Measurements from ENCODE around the gene COQ10A. TPM values are rescaled to one million over a fixed set of nuclear protein-coding genes. Genes with fewer than 3 reads are reported as not detected.

The COQ10A gene
- total RNA-seq, 1 experiment from 2014 or later, result 24.4 TPM

DNA sequence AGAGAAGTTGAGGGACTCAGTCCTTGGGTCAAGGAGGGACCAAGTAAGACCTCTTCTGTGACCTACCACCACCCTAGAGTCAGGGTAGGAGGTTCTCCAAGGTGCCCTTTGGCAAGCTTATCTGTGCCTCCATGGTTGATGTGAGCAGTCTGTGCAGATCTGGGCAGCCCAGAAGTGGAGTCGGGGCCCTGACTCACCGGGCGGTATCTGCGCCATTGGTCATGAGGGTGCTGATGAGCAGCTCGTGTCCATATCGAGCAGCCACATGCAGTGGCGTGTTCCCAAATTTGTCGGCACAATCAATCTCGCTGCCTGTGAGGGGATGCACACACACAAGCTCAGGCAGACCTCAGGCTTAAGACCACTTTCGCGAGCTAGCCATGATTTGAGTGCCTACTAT is 13.7 kb upstream of the COQ10A start:
- Mint-ChIP-seq H3K9me3 (no peaks in the 10 kb centered on the region), H3K27ac (no peak overlapping the region), H3K27me3 (ENCODE audit: low read depth) (no peaks in the 10 kb centered on the region), H3K4me1 (peaks cover 15% of the 10 kb centered on the region), H3K36me3 (peaks cover 53% of the 10 kb centered on the region), H3K4me3 (no peak overlapping the region)
- CTCF ChIA-PET, result interaction anchor here (0.8 kb wide), 1 partner anchor 47 kb away, joined by 4 read pairs; no protein-coding TSS in a partner anchor
- POLR2A ChIA-PET, result no interaction called here
- no peak for DNase-seq (ENCODE audit: low spot score)
- TF ChIP-seq, protein P1, sequence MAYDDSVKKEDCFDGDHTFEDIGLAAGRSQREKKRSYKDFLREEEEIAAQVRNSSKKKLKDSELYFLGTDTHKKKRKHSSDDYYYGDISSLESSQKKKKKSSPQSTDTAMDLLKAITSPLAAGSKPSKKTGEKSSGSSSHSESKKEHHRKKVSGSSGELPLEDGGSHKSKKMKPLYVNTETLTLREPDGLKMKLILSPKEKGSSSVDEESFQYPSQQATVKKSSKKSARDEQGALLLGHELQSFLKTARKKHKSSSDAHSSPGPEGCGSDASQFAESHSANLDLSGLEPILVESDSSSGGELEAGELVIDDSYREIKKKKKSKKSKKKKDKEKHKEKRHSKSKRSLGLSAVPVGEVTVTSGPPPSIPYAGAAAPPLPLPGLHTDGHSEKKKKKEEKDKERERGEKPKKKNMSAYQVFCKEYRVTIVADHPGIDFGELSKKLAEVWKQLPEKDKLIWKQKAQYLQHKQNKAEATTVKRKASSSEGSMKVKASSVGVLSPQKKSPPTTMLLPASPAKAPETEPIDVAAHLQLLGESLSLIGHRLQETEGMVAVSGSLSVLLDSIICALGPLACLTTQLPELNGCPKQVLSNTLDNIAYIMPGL (CRISPR knock-in tag; IDR thresholded peaks at IDR 0.05), result no peak
- TF ChIP-seq ETV6 (CRISPR knock-in tag; IDR thresholded peaks at IDR 0.05), result no peak
- no peak for TF ChIP-seq GABPB1 (CRISPR knock-in tag; IDR thresholded peaks at IDR 0.05)
- no peak for TF ChIP-seq ATF1 (CRISPR knock-in tag; IDR thresholded peaks at IDR 0.05)
- no peak for TF ChIP-seq ZNF671 (CRISPR knock-in tag; IDR thresholded peaks at IDR 0.05)
- TF ChIP-seq MYBL2 (CRISPR knock-in tag; IDR thresholded peaks at IDR 0.05), result no peak
- TF ChIP-seq, protein P2, sequence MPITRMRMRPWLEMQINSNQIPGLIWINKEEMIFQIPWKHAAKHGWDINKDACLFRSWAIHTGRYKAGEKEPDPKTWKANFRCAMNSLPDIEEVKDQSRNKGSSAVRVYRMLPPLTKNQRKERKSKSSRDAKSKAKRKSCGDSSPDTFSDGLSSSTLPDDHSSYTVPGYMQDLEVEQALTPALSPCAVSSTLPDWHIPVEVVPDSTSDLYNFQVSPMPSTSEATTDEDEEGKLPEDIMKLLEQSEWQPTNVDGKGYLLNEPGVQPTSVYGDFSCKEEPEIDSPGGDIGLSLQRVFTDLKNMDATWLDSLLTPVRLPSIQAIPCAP (CRISPR knock-in tag; IDR thresholded peaks at IDR 0.05), result no peak
- no peak for TF ChIP-seq CREB1 (CRISPR knock-in tag; IDR thresholded peaks at IDR 0.05)
- TF ChIP-seq TP53 (CRISPR knock-in tag; IDR thresholded peaks at IDR 0.05), result no peak
- TF ChIP-seq NR2C2 (CRISPR knock-in tag; IDR thresholded peaks at IDR 0.05), result no peak
- TF ChIP-seq JUN (CRISPR knock-in tag; IDR thresholded peaks at IDR 0.05), result no peak
- TF ChIP-seq, protein P3, sequence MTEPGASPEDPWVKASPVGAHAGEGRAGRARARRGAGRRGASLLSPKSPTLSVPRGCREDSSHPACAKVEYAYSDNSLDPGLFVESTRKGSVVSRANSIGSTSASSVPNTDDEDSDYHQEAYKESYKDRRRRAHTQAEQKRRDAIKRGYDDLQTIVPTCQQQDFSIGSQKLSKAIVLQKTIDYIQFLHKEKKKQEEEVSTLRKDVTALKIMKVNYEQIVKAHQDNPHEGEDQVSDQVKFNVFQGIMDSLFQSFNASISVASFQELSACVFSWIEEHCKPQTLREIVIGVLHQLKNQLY (CRISPR knock-in tag; IDR thresholded peaks at IDR 0.05), result no peak
- no peak for TF ChIP-seq MXD4 (CRISPR knock-in tag; IDR thresholded peaks at IDR 0.05; ENCODE audit: borderline replicate concordance)
- TF ChIP-seq OVOL2 (CRISPR knock-in tag; IDR thresholded peaks at IDR 0.05; ENCODE audit: borderline replicate concordance), result no peak
- no peak for ATAC-seq

DNA sequence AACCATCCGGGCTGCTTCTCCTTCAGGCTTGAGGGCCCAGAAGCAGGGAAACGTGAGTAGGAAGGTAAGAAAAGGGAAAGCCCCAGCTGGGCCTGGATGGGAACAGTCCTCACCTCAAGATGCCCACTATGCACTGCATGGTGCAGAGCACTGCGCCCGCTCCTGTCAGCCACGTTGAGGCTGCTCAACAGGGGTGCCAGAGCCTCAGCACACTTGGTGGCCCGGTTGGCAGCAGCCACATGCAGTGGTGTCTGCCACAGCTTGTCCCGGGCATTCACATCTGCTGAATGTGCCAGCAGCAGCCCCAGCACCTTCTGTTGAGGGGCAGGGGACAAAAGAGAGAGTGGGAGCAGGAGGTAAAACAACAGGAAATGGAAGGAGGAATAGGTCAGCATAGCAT is 11.1 kb upstream of the COQ10A start:
- ChIA-PET POLR2A (interaction anchor here (2.9 kb wide), 1 partner anchor 34 kb away, joined by 16 read pairs; the partner anchor contains the start of gene RNF41), CTCF (interaction anchor here (0.6 to 4.9 kb wide), 8 partner anchors 19 to 248 kb away, joined by 3 to 38 read pairs (median 4); partner anchors contain the start of genes ESYT1, SLC39A5 and SMARCC2)
- Mint-ChIP-seq H3K4me3 (no peak overlapping the region), H3K36me3 (peaks cover 48% of the 10 kb centered on the region), H3K4me1 (peaks cover 18% of the 10 kb centered on the region), H3K27ac (no peak overlapping the region), H3K9me3 (no peaks in the 10 kb centered on the region), H3K27me3 (ENCODE audit: low read depth) (no peaks in the 10 kb centered on the region)
- DNase-seq (ENCODE audit: low spot score) (no peak), ATAC-seq (no peak)
- TF ChIP-seq, protein P4, sequence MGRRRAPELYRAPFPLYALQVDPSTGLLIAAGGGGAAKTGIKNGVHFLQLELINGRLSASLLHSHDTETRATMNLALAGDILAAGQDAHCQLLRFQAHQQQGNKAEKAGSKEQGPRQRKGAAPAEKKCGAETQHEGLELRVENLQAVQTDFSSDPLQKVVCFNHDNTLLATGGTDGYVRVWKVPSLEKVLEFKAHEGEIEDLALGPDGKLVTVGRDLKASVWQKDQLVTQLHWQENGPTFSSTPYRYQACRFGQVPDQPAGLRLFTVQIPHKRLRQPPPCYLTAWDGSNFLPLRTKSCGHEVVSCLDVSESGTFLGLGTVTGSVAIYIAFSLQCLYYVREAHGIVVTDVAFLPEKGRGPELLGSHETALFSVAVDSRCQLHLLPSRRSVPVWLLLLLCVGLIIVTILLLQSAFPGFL (CRISPR knock-in tag; IDR thresholded peaks at IDR 0.05; ENCODE audit: borderline replicate concordance), result no peak
- TF ChIP-seq, protein P5, sequence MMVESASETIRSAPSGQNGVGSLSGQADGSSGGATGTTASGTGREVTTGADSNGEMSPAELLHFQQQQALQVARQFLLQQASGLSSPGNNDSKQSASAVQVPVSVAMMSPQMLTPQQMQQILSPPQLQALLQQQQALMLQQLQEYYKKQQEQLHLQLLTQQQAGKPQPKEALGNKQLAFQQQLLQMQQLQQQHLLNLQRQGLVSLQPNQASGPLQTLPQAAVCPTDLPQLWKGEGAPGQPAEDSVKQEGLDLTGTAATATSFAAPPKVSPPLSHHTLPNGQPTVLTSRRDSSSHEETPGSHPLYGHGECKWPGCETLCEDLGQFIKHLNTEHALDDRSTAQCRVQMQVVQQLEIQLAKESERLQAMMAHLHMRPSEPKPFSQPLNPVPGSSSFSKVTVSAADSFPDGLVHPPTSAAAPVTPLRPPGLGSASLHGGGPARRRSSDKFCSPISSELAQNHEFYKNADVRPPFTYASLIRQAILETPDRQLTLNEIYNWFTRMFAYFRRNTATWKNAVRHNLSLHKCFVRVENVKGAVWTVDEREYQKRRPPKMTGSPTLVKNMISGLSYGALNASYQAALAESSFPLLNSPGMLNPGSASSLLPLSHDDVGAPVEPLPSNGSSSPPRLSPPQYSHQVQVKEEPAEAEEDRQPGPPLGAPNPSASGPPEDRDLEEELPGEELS (CRISPR knock-in tag; IDR thresholded peaks at IDR 0.05), result no peak
- TF ChIP-seq, protein P6, sequence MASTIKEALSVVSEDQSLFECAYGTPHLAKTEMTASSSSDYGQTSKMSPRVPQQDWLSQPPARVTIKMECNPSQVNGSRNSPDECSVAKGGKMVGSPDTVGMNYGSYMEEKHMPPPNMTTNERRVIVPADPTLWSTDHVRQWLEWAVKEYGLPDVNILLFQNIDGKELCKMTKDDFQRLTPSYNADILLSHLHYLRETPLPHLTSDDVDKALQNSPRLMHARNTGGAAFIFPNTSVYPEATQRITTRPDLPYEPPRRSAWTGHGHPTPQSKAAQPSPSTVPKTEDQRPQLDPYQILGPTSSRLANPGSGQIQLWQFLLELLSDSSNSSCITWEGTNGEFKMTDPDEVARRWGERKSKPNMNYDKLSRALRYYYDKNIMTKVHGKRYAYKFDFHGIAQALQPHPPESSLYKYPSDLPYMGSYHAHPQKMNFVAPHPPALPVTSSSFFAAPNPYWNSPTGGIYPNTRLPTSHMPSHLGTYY (CRISPR knock-in tag; IDR thresholded peaks at IDR 0.05), result no peak
- TF ChIP-seq, protein P7, sequence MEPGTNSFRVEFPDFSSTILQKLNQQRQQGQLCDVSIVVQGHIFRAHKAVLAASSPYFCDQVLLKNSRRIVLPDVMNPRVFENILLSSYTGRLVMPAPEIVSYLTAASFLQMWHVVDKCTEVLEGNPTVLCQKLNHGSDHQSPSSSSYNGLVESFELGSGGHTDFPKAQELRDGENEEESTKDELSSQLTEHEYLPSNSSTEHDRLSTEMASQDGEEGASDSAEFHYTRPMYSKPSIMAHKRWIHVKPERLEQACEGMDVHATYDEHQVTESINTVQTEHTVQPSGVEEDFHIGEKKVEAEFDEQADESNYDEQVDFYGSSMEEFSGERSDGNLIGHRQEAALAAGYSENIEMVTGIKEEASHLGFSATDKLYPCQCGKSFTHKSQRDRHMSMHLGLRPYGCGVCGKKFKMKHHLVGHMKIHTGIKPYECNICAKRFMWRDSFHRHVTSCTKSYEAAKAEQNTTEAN (CRISPR knock-in tag; IDR thresholded peaks at IDR 0.05), result no peak
- TF ChIP-seq, protein P8, sequence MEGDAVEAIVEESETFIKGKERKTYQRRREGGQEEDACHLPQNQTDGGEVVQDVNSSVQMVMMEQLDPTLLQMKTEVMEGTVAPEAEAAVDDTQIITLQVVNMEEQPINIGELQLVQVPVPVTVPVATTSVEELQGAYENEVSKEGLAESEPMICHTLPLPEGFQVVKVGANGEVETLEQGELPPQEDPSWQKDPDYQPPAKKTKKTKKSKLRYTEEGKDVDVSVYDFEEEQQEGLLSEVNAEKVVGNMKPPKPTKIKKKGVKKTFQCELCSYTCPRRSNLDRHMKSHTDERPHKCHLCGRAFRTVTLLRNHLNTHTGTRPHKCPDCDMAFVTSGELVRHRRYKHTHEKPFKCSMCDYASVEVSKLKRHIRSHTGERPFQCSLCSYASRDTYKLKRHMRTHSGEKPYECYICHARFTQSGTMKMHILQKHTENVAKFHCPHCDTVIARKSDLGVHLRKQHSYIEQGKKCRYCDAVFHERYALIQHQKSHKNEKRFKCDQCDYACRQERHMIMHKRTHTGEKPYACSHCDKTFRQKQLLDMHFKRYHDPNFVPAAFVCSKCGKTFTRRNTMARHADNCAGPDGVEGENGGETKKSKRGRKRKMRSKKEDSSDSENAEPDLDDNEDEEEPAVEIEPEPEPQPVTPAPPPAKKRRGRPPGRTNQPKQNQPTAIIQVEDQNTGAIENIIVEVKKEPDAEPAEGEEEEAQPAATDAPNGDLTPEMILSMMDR (IDR thresholded peaks at IDR 0.05), result no peak
- TF ChIP-seq, protein P9, sequence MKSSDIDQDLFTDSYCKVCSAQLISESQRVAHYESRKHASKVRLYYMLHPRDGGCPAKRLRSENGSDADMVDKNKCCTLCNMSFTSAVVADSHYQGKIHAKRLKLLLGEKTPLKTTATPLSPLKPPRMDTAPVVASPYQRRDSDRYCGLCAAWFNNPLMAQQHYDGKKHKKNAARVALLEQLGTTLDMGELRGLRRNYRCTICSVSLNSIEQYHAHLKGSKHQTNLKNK (CRISPR knock-in tag; IDR thresholded peaks at IDR 0.05), result no peak
- TF ChIP-seq NFE2L1 (CRISPR knock-in tag; IDR thresholded peaks at IDR 0.05), result no peak
- TF ChIP-seq, protein P10, sequence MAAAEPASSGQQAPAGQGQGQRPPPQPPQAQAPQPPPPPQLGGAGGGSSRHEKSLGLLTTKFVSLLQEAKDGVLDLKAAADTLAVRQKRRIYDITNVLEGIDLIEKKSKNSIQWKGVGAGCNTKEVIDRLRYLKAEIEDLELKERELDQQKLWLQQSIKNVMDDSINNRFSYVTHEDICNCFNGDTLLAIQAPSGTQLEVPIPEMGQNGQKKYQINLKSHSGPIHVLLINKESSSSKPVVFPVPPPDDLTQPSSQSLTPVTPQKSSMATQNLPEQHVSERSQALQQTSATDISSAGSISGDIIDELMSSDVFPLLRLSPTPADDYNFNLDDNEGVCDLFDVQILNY (CRISPR knock-in tag; IDR thresholded peaks at IDR 0.05), result no peak
- no peak for TF ChIP-seq ESRRA (CRISPR knock-in tag; IDR thresholded peaks at IDR 0.05; ENCODE audit: borderline replicate concordance)
- no peak for TF ChIP-seq HMGA2 (CRISPR knock-in tag; IDR thresholded peaks at IDR 0.05)
- no peak for TF ChIP-seq ZNF416 (CRISPR knock-in tag; IDR thresholded peaks at IDR 0.05)
